ENCODE results near the gene SEC31A. TPM values are rescaled to one million over a fixed set of nuclear protein-coding genes. Genes with fewer than 3 reads are reported as not detected.
A peak's percentile ranks its signal among the peaks of the same experiment; 100 is the strongest.

Gene SEC31A
- total and polyA plus RNA-seq, 12 donors = 82.5 to 163 (median 122) TPM

GRCh38 chr4:82803746-82804145, 87.2 kb downstream of the SEC31A start:
- H3K27me3 ChIP-seq = peaks cover 0 to 26% (median 4%) of the 10 kb centered on the region in 7 donors
- H3K4me1 ChIP-seq = peaks cover 0 to 15% (median 6%) of the 10 kb centered on the region in 9 donors
- DNase-seq = no peak
- no peaks in the 10 kb centered on the region for H3K9me3 ChIP-seq
- ATAC-seq = no peak
- 93% methylated on average over 4 of the region's 4 CpGs for WGBS, 2 donors
- intact Hi-C loops (cut with DNase I) = loop anchor here in 3 of 10 donors (10.0 kb wide), 2 partner anchors 79 to 339 kb away; no protein-coding TSS in a partner anchor
- H3K4me3 ChIP-seq = no peak overlapping the region
- TF ChIP-seq, protein P1, sequence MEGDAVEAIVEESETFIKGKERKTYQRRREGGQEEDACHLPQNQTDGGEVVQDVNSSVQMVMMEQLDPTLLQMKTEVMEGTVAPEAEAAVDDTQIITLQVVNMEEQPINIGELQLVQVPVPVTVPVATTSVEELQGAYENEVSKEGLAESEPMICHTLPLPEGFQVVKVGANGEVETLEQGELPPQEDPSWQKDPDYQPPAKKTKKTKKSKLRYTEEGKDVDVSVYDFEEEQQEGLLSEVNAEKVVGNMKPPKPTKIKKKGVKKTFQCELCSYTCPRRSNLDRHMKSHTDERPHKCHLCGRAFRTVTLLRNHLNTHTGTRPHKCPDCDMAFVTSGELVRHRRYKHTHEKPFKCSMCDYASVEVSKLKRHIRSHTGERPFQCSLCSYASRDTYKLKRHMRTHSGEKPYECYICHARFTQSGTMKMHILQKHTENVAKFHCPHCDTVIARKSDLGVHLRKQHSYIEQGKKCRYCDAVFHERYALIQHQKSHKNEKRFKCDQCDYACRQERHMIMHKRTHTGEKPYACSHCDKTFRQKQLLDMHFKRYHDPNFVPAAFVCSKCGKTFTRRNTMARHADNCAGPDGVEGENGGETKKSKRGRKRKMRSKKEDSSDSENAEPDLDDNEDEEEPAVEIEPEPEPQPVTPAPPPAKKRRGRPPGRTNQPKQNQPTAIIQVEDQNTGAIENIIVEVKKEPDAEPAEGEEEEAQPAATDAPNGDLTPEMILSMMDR (IDR thresholded peaks at IDR 0.05) = no peak
- no peaks in the 10 kb centered on the region for H3K36me3 ChIP-seq
- H3K27ac ChIP-seq = no peak overlapping the region

GRCh38 chr4:82802911-82803310, 88.0 kb downstream of the SEC31A start:
- no peak overlapping the region for H3K27ac ChIP-seq
- DNase-seq (no peak), ATAC-seq (no peak)
- 66 to 74% methylated on average over 2 of the region's 2 CpGs for WGBS, 2 donors
- H3K4me1 ChIP-seq = peaks cover 0 to 17% (median 9%) of the 10 kb centered on the region in 9 donors
- intact Hi-C loops (cut with DNase I) = loop anchor here in 3 of 10 donors (10.0 kb wide), 2 partner anchors 78 to 338 kb away; no protein-coding TSS in a partner anchor
- no peak overlapping the region for H3K4me3 ChIP-seq
- peaks cover 0 to 35% (median 4%) of the 10 kb centered on the region in 7 donors for H3K27me3 ChIP-seq
- H3K9me3 ChIP-seq = no peaks in the 10 kb centered on the region
- no peaks in the 10 kb centered on the region for H3K36me3 ChIP-seq
- TF ChIP-seq, protein P1 (IDR thresholded peaks at IDR 0.05) = no peak

DNA sequence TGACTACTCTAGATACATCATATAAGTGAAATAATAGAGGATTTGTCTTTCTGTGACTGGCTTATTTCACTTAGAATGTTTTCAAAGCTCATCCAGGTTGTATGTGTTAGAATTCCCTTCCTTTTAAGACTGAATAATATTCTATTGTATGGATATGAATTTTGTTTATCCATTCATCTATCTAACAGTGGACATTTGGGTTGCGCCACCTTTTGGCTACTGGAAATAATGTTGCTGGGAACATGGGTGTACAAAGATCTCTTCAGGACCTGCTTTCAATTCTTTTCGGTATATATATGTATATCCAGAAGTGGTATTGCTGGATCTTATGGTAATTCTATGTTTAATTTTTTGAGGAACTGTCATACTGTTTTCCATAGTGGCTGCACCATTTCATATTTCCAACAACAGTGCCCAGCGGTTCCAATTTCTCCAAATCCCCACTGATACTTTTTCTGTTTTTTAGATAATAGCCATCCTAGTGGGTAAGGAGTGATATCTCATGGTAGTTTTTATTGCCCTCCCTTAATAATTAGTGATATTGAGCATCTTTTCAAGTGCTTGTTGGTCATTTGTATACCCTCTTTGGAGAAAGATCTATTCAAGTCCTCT, 88.9 kb downstream of the SEC31A start:
- no peak for DNase-seq
- ATAC-seq = no peak
- intact Hi-C loops (cut with DNase I) = loop anchor here in 3 of 10 donors (10.0 kb wide), 2 partner anchors 77 to 337 kb away; no protein-coding TSS in a partner anchor
- 74 to 83% methylated on average over 3 of the region's 3 CpGs for WGBS, 2 donors
- TF ChIP-seq, protein P1 (IDR thresholded peaks at IDR 0.05) = peak in 6 of 9 donors; percentile 20 to 55 (median 34)
- Histone ChIP-seq H3K27ac (no peak overlapping the region), H3K4me3 (no peak overlapping the region), H3K9me3 (no peaks in the 10 kb centered on the region), H3K36me3 (no peaks in the 10 kb centered on the region), H3K4me1 (peaks cover 0 to 25% (median 16%) of the 10 kb centered on the region in 9 donors), H3K27me3 (peaks cover 0 to 44% (median 6%) of the 10 kb centered on the region in 7 donors)

DNA sequence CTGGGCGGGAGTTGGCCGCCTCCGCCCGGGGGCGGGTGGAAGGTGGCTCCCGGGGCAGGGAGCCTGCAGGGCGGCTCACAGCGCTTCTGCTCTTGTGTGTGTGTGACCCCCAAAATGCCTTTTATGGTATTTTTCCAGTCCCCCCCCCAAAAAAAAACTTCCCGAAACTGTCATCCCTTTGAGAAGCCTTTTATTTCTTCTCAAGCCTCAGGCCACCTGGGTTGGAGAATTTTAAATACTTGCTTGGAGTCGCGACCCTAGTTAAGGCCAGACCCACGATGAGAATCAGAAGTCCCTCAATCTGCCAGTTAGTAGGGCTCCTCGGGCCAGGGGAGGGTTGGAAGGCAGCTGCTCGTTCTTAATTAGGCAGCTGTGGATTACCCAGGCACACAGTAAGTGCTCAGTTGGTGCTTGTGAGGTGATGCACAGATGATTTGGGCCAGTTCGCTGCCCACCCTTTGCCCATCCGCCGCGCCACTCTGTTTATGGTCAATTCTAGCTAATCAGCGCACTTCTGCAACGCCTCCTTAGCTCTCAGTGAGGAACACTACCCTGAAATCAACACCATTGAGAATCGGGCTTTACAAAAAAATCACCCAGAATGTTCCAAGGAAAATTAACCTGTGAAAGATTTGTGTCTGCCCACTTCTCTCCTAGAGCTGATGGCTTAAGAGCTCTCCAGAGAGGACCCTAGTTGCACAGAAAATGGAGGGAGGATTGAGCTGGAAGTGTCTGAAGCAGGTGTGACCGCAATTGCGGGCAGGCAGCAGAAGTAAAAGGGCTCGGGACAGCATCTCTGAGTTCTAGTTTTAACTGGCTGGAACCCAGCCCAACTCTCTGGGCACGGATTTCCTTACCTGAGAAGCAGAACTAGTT, 91.7 kb downstream of the SEC31A start:
- peak overlapping the region; percentile 47 to 86 (median 68) for H3K4me3 ChIP-seq
- peaks cover 0 to 50% (median 6%) of the 10 kb centered on the region in 7 donors for H3K27me3 ChIP-seq
- TF ChIP-seq, protein P1 (IDR thresholded peaks at IDR 0.05) = no peak
- 11 to 12% methylated on average over 25 of the region's 25 CpGs for WGBS, 2 donors
- DNase-seq (no peak), ATAC-seq (peak in 2 of 8 donors; percentile 16 to 20)
- H3K9me3 ChIP-seq = no peaks in the 10 kb centered on the region
- intact Hi-C loops (cut with DNase I) = loop anchor here in 1 of 10 donors (5.0 kb wide), 1 partner anchor 77 kb away; no protein-coding TSS in a partner anchor
- H3K36me3 ChIP-seq = no peaks in the 10 kb centered on the region
- peak overlapping the region in 5 of 10 donors; percentile 31 to 64 (median 58) for H3K27ac ChIP-seq
- peaks cover 0 to 29% (median 20%) of the 10 kb centered on the region in 9 donors for H3K4me1 ChIP-seq

All from heart right ventricle (tissue), 16 donors.